Right lobe of liver (tissue), 6 donors: Measurements from ENCODE around the gene THPO. TPM values are rescaled to one million over a fixed set of nuclear protein-coding genes. Genes with fewer than 3 reads are reported as not detected.

Experiments
- ATAC-seq, 4 donors: fragments of 200-7000 bp; cut with Tn5 transposase; one replicate each; pipeline ENCODE4 v1.9.1; 2020; ENCODE audit warnings: mild to moderate bottlenecking in 4 of 4, moderate library complexity in 4 of 4
- DNase-seq, 3 donors: peaks; one replicate each; pipeline ENCODE4 v3.0.0-alpha.2; 2020
- H3K27ac ChIP-seq, 3 donors: fragments of 200-600 bp; one replicate each; pipeline ENCODE4 v1.8.0; 2022
- H3K27me3 ChIP-seq, 2 donors: fragments of 200-600 bp; one replicate each; pipeline ENCODE4 v1.8.0; 2022
- H3K36me3 ChIP-seq, 4 donors: fragments of 200-600 bp; sonication (generic) in 1 of 4; one replicate each; pipeline versions ENCODE4 v1.5.1 to v1.8.0; 2017 to 2022; ENCODE audit warnings: control low read depth in 1 of 4
- H3K4me1 ChIP-seq, 4 donors: fragments of 200-600 bp; sonication (generic) in 1 of 4; one replicate each; pipeline versions ENCODE4 v1.5.1 to v1.8.0; 2017 to 2022; ENCODE audit warnings: control low read depth in 1 of 4
- H3K4me3 ChIP-seq, 3 donors: fragments of 200-600 bp; one replicate each; pipeline ENCODE4 v1.8.0; 2022
- H3K9me3 ChIP-seq, 4 donors: fragments of 200-600 bp; sonication (generic) in 1 of 4; one replicate each; pipeline versions ENCODE4 v1.5.1 to v1.8.0; 2017 to 2022; ENCODE audit warnings: control low read depth in 1 of 4
- POLR2A ChIP-seq: fragments of 450-650 bp; IDR thresholded peaks from one replicate; pipeline ENCODE4 v1.6.1; 2017; ENCODE audit warnings: antibody characterized with exemption, mild to moderate bottlenecking
- WGBS: methylation state at CpG from one replicate; pipeline ENCODE4 v1.1.6; 2018; ENCODE audit warnings: low coverage, low lambda C conversion rate; ENCODE audit not compliant: insufficient coverage; ENCODE audit errors: missing lambda C conversion rate; 5-methylcytosine and 5-hydroxymethylcytosine counted together
- intact Hi-C, 2 donors: fragments of 100-400 bp; cut with DNase I; formaldehyde crosslinking; loops; one replicate each; pipeline versions ENCODE4 v1.11.2 to v1.14.1; 2022
- total RNA-seq, 6 experiments: library from RNA; depleted of rRNA in 2 of 6; stranded (reverse); fragments of >200 nt in 2 of 6; fragmentation: NEBNext Ultra II Directional in 3 of 6; extraction: Animal tissue kit (Norgen Biotek cat#: 25700) in 3 of 6; gene quantifications; one replicate each; pipeline versions ENCODE4 v1.1.0 to v1.2.4, GENCODE V29; 2016 to 2023
- TF ChIP-seq, protein P1 (sequence below), 4 donors: fragments of 200-600 bp in 3 of 4; fragments of 450-650 bp in 1 of 4; IDR thresholded peaks; one replicate each; pipeline versions ENCODE4 v1.5.1 to v1.8.0; 2016 to 2022; ENCODE audit warnings: antibody characterized with exemption in 4 of 4, mild to moderate bottlenecking in 2 of 4
- donor health status: DM: no; HTN: yes; CAD: no.
- donor health status: DM: no; HTN: no; CAD: no.
- donor health status: DM: no; HTN: no; CAD: no.
- donor health status: DM: no; HTN: yes; CAD: no.
- donor health status: DM: no; HTN: yes; CAD: no.

Gene THPO
- total RNA-seq, 6 experiments from 2014 or later, result 8.2 to 12.1 (median 10.5) TPM

- intact Hi-C loops, result no loop called here
- DNase-seq (no peak), ATAC-seq (no peak)
- Histone ChIP-seq H3K27me3 (no peaks in the 10 kb centered on the region), H3K4me1 (peaks cover 0 to 6% (median 0%) of the 10 kb centered on the region in 4 donors), H3K27ac (no peak overlapping the region), H3K9me3 (no peaks in the 10 kb centered on the region), H3K4me3 (no peak overlapping the region), H3K36me3 (peaks cover 0 to 12% (median 6%) of the 10 kb centered on the region in 4 donors)
- WGBS, result 70% methylated on average over 8 of the region's 8 CpGs
- TF ChIP-seq POLR2A, result no peak
- TF ChIP-seq, protein P1, sequence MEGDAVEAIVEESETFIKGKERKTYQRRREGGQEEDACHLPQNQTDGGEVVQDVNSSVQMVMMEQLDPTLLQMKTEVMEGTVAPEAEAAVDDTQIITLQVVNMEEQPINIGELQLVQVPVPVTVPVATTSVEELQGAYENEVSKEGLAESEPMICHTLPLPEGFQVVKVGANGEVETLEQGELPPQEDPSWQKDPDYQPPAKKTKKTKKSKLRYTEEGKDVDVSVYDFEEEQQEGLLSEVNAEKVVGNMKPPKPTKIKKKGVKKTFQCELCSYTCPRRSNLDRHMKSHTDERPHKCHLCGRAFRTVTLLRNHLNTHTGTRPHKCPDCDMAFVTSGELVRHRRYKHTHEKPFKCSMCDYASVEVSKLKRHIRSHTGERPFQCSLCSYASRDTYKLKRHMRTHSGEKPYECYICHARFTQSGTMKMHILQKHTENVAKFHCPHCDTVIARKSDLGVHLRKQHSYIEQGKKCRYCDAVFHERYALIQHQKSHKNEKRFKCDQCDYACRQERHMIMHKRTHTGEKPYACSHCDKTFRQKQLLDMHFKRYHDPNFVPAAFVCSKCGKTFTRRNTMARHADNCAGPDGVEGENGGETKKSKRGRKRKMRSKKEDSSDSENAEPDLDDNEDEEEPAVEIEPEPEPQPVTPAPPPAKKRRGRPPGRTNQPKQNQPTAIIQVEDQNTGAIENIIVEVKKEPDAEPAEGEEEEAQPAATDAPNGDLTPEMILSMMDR (IDR thresholded peaks at IDR 0.05), result no peak
Observed at GRCh38 chr3:184339001-184339400, 39.0 kb downstream of the THPO start.

GRCh38 chr3:184338511-184338945 is 39.5 kb downstream of the THPO start:
- peaks cover 0 to 17% (median 8%) of the 10 kb centered on the region in 4 donors for H3K36me3 ChIP-seq
- peak overlapping the region in 1 of 3 donors; percentile 26 for H3K27ac ChIP-seq
- intact Hi-C loops, result no loop called here
- H3K27me3 ChIP-seq, result no peaks in the 10 kb centered on the region
- 69% methylated on average over 4 of the region's 37 CpGs for WGBS
- TF ChIP-seq POLR2A, result no peak
- H3K4me1 ChIP-seq, result peaks cover 0 to 6% (median 0%) of the 10 kb centered on the region in 4 donors
- no peak for ATAC-seq
- no peaks in the 10 kb centered on the region for H3K9me3 ChIP-seq
- DNase-seq, result peak in 1 of 3 donors; percentile 52
- no peak overlapping the region for H3K4me3 ChIP-seq

GRCh38 chr3:184337981-184338380 is 40.0 kb downstream of the THPO start:
- no peaks in the 10 kb centered on the region for H3K9me3 ChIP-seq
- DNase-seq (no peak), ATAC-seq (no peak)
- intact Hi-C loops, result no loop called here
- WGBS, result 61% methylated on average over 6 of the region's 7 CpGs
- TF ChIP-seq POLR2A, result no peak
- TF ChIP-seq, protein P1 (IDR thresholded peaks at IDR 0.05), result no peak
- no peak overlapping the region for H3K4me3 ChIP-seq
- H3K36me3 ChIP-seq, result peaks cover 0 to 22% (median 12%) of the 10 kb centered on the region in 4 donors
- H3K27me3 ChIP-seq, result no peaks in the 10 kb centered on the region
- peaks cover 0 to 6% (median 0%) of the 10 kb centered on the region in 4 donors for H3K4me1 ChIP-seq
- peak overlapping the region in 1 of 3 donors; percentile 26 for H3K27ac ChIP-seq

- no peaks in the 10 kb centered on the region for H3K9me3 ChIP-seq
- ATAC-seq (no peak), DNase-seq (no peak)
- intact Hi-C loops, result no loop called here
- WGBS, result 92% methylated on average over 3 of the region's 6 CpGs
- TF ChIP-seq, protein P1 (IDR thresholded peaks at IDR 0.05), result no peak
- TF ChIP-seq POLR2A, result no peak
- H3K27me3 ChIP-seq, result no peaks in the 10 kb centered on the region
- peaks cover 0 to 28% (median 16%) of the 10 kb centered on the region in 4 donors for H3K36me3 ChIP-seq
- peaks cover 0 to 6% (median 0%) of the 10 kb centered on the region in 4 donors for H3K4me1 ChIP-seq
- H3K27ac ChIP-seq, result peak within 1 kb of the TSS; percentile 70 to 91 (median 75)
- H3K4me3 ChIP-seq, result peak within 1 kb of the TSS; percentile 65 to 69 (median 68)
Observed at GRCh38 chr3:184337399-184337714, 40.6 kb downstream of the THPO start, which contains the start of gene FAM131A. TSS of gene FAM131A (plus strand) at chr3:184337600. CDS start at chr3:184337631, 31 bp downstream.

DNA sequence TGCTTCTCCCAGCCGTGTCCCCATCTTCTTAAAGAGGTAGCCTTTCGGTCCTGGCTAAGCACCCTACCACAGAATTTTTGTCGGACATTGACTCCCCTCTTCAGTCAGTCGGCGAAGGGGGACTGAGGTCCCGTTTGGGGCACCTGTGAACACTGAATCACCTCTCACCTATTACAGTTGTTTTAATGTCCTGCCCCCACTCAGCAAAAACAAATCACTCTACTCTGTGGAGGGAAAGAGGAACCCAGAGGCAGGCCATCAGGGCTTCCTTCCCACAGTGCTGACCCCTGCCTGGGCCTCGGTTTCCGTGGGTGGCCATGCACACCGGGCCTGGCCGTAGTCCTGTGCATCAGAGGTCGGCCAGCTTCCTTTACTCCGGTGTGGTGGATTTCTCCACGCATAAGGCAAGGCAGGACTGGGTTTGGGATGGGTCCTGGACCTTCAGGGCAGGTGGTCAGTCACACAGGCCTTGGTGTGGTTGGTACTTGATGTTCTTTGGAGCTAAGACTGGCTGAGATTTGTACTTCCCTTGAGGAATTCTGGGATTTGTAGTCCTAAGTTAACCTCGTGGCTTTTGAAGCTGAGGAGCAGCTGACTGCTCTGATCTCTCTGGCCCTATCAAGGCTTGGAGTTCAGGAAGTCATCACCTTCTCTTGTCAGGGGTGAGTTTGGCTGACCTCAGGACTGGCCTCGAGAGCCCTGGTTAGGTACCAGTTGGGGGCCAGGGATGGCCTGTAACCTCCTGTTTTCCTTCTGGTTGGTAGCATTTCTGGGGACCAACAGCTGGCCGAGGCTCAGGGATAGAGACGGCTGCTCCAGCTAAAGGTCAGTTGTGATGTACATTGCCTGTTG is 41.2 kb downstream of the THPO start:
- peaks cover 3 to 34% (median 22%) of the 10 kb centered on the region in 4 donors for H3K36me3 ChIP-seq
- H3K9me3 ChIP-seq, result no peaks in the 10 kb centered on the region
- DNase-seq (no peak), ATAC-seq (peak; percentile 6 to 28 (median 10))
- peak overlapping the region; percentile 70 to 91 (median 75) for H3K27ac ChIP-seq
- H3K27me3 ChIP-seq, result no peaks in the 10 kb centered on the region
- intact Hi-C loops, result no loop called here
- peak overlapping the region; percentile 65 to 69 (median 68) for H3K4me3 ChIP-seq
- TF ChIP-seq, protein P1 (IDR thresholded peaks at IDR 0.05), result no peak
- TF ChIP-seq POLR2A, result no peak
- peaks cover 0 to 6% (median 0%) of the 10 kb centered on the region in 4 donors for H3K4me1 ChIP-seq
- WGBS, result 19% methylated on average over 13 of the region's 17 CpGs
